Neural crest cell (in vitro differentiated cells): Measurements from ENCODE around the gene FLT3. TPM values are rescaled to one million over a fixed set of nuclear protein-coding genes. Genes with fewer than 3 reads are reported as not detected.
"Not testable (repeated sequence)": the region's sequence is repeated elsewhere in the genome, so short reads cannot be mapped to it uniquely, and the experiment has no call there.

Experiments used
- DNase-seq: peaks from one replicate; pipeline ENCODE4 v3.0.0; 2021; ENCODE audit warnings: low read depth, mixed read lengths, low spot score
- H3K27ac Mint-ChIP-seq: one replicate; pipeline ENCODE4 v1.8.0; 2021; ENCODE audit warnings: mild to moderate bottlenecking, mixed read lengths; ENCODE audit not compliant: unreplicated experiment
- H3K27me3 Mint-ChIP-seq: 2 replicates; pipeline ENCODE4 v1.8.0; 2021; ENCODE audit warnings: low read depth, mild to moderate bottlenecking, mixed read lengths
- H3K36me3 Mint-ChIP-seq: 2 replicates; pipeline ENCODE4 v1.8.0; 2021; ENCODE audit warnings: low read depth, mild to moderate bottlenecking, mixed read lengths
- H3K4me1 Mint-ChIP-seq: 2 replicates; pipeline ENCODE4 v1.8.0; 2021; ENCODE audit warnings: mixed read lengths
- H3K4me3 Mint-ChIP-seq: one replicate; pipeline ENCODE4 v1.8.0; 2021; ENCODE audit warnings: mild to moderate bottlenecking, mixed read lengths
- H3K9me3 Mint-ChIP-seq: 2 replicates; pipeline ENCODE4 v1.8.0; 2021; ENCODE audit warnings: mixed read lengths
- total RNA-seq: library from RNA; stranded (reverse); gene quantifications from 2 replicates; pipeline ENCODE4 v1.2.1, GENCODE V29; 2021
- TF ChIP-seq, protein P1 (sequence below): fragments of 200-600 bp; sonication (generic); conservative IDR thresholded peaks from 2 replicates; pipeline ENCODE4 v1.5.0; 2021; ENCODE audit warnings: antibody characterized with exemption, mild to moderate bottlenecking

The FLT3 gene
- total RNA-seq, 1 donor from 2014 or later = not detected

DNA sequence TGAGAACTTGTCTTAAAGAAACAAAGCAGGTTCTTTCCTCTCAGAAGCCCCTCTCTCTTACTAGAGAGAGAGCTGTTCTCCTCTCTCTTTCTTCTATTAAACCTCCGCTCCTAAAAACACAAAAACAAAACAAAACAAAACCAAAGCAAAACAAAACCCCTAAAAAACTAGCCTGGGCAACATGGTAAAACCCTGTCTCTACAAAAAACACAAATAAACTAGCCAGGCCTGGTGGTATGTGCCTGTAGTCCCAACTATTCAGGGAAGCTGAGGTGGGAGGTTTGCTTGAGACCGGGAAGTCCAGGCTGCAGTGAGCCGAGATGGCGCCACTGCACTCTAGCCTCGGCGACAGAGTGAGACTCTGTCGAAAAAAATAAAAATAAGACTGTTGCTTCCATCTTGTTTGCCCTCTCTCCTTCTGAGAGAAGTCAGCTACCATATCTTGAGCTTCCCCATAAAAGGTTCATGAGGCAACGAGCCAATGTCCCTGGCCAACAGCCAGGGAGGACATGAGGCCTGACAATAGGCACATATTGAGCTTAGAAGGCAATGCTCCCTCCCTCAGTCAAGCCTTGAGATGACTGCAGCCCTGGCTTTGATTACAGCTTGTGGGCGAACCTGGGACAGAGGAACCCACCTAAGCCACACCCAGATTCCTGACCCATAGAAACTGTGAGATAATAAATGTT is 17.5 kb upstream of the FLT3 start:
- Mint-ChIP-seq H3K27ac (no peak overlapping the region), H3K4me1 (no peaks in the 10 kb centered on the region), H3K4me3 (no peak overlapping the region), H3K27me3 (peaks cover 12% of the 10 kb centered on the region), H3K36me3 (no peaks in the 10 kb centered on the region), H3K9me3 (no peaks in the 10 kb centered on the region)
- TF ChIP-seq, protein P1, sequence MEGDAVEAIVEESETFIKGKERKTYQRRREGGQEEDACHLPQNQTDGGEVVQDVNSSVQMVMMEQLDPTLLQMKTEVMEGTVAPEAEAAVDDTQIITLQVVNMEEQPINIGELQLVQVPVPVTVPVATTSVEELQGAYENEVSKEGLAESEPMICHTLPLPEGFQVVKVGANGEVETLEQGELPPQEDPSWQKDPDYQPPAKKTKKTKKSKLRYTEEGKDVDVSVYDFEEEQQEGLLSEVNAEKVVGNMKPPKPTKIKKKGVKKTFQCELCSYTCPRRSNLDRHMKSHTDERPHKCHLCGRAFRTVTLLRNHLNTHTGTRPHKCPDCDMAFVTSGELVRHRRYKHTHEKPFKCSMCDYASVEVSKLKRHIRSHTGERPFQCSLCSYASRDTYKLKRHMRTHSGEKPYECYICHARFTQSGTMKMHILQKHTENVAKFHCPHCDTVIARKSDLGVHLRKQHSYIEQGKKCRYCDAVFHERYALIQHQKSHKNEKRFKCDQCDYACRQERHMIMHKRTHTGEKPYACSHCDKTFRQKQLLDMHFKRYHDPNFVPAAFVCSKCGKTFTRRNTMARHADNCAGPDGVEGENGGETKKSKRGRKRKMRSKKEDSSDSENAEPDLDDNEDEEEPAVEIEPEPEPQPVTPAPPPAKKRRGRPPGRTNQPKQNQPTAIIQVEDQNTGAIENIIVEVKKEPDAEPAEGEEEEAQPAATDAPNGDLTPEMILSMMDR = no peak
- DNase-seq = no peak

DNA sequence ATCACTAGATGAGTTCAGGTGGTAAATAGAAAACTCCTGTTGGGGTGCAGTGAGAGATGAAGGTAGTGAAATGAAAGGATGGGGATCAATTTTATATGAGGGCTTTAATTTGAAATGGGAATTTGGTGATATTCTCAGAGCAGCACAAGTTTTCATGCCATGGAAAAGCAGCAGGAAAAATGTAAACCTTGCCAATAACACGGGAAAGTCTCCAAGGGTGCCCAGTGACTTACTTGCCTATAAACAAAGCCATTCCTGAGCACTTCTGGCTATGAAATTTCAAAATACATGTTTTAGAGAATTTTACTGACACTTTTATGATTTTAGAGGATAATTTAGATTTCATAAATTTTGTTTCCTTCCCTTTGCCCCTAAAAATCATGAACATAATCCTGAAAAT is 16.4 kb upstream of the FLT3 start:
- Mint-ChIP-seq H3K27me3 (peaks cover 12% of the 10 kb centered on the region), H3K36me3 (no peaks in the 10 kb centered on the region), H3K9me3 (no peaks in the 10 kb centered on the region), H3K4me3 (no peak overlapping the region), H3K27ac (no peak overlapping the region), H3K4me1 (no peaks in the 10 kb centered on the region)
- TF ChIP-seq, protein P1 = no peak
- no peak for DNase-seq

DNA sequence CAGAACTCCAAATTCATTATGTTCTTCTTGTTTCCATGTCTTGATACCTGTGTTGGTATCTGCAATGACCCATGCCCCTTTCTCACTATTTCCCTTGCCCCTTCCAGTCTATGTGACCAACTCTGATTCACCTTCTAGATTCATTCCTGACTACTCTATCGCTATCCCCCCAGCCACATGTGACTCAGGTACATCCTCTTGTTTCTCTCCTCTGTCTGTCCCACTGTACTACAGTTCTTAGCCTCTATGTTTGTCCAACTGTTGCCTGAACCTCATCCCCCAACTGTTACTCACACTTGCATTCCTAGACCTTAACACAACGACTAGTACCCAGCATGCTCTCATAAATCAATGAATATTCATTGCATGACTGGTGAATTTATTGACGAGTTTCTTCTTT is 10.0 kb upstream of the FLT3 start:
- no peaks in the 10 kb centered on the region for H3K9me3 Mint-ChIP-seq
- TF ChIP-seq, protein P1 = no peak
- H3K27me3 Mint-ChIP-seq = peaks cover 28% of the 10 kb centered on the region
- DNase-seq = no peak
- H3K4me1 Mint-ChIP-seq = no peaks in the 10 kb centered on the region
- H3K27ac Mint-ChIP-seq = no peak overlapping the region
- no peaks in the 10 kb centered on the region for H3K36me3 Mint-ChIP-seq
- H3K4me3 Mint-ChIP-seq = no peak overlapping the region

DNA sequence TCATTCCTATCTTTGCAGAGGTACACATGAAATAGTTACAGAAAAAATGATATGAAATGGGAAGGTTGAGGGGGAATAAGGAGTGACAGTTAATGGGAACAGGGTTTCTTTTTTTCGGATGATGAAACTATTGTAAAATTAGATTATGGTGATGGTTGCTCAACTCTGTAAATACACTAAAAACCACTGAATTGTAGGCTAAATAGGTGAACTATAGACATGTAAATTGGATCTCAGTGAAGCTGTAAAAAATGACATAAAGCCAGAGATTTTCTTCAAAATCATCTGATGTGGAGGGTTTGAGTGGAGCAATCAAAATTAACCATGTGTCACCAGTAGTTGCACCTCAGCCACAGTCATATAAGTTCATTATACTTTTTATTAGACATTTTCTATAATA is 6.6 kb upstream of the FLT3 start:
- no peak overlapping the region for H3K27ac Mint-ChIP-seq
- H3K27me3 Mint-ChIP-seq = peaks cover 58% of the 10 kb centered on the region
- no peak for DNase-seq
- no peaks in the 10 kb centered on the region for H3K36me3 Mint-ChIP-seq
- TF ChIP-seq, protein P1 = no peak
- no peak overlapping the region for H3K4me3 Mint-ChIP-seq
- no peaks in the 10 kb centered on the region for H3K9me3 Mint-ChIP-seq
- H3K4me1 Mint-ChIP-seq = no peaks in the 10 kb centered on the region

DNA sequence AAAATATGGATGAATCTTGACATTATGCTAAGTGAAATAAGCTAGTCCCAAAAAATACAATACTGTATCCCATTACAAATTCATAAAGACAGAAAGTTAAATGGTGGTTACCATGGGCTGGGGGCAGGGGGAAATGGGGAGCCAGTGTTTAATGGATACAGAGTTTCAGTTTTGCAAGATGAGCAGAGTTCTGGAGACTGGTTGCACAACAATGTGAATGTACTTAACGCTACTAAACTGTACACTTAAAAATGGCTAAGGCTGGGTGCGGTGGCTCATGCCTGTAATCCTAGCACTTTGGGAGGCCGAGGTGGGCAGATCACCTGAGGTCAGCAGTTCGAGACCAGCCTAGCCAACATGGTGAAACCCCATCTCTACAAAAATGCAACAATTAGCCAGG is 1.5 kb upstream of the FLT3 start:
- not testable (repeated sequence) for DNase-seq, H3K4me1 Mint-ChIP-seq, H3K4me3 Mint-ChIP-seq, H3K9me3 Mint-ChIP-seq, H3K27ac Mint-ChIP-seq, H3K36me3 Mint-ChIP-seq
- peaks cover 80% of the 10 kb centered on the region for H3K27me3 Mint-ChIP-seq

DNA sequence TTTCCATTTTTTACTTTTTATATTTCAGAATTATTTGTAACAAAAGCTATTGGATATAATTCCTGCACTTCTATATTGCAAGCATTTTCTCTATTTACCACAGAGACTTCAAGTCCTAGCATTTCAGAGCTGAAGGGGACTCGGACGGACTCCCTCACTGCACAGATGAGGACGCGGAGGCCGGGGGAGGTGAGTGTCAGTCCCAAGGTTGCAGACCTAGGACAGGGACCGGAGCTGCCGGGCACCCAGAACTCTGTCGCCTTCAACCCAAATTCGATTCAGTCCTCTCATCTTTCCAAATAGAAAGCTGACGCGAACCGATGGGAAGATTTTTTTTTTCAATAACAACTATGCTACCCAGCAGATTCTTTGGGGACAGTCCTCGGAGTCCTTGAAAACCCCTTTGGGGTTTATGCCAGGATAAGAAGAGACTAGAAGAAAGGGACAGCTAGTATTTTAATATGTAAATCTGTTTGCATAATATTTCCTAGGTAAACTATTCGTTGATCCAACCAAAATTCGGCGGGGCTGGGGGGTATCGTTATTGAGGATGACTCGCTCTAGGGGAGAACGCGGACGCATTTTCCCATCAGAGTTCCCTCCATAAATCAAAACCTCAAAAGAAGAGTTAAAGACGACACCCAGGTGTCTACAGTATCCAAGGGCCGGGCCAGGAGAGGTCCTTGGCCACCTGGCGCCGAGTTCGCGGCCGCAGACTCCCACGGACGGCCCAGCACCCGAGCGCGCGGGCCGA is 803 bp downstream of the FLT3 start:
- Mint-ChIP-seq H3K9me3 (no peaks in the 10 kb centered on the region), H3K36me3 (peaks cover 3% of the 10 kb centered on the region), H3K27me3 (peaks cover 95% of the 10 kb centered on the region), H3K4me1 (peaks cover 10% of the 10 kb centered on the region), H3K4me3 (peak overlapping the region; percentile 80), H3K27ac (no peak overlapping the region)
- no peak for DNase-seq
- TF ChIP-seq, protein P1 = no peak
